ENCODE results near the gene HPSE2. TPM values are rescaled to one million over a fixed set of nuclear protein-coding genes. Genes with fewer than 3 reads are reported as not detected.

Gene HPSE2
- total and polyA plus RNA-seq, 3 experiments from 2014 or later = 0.07 to 1.2 TPM; not detected in 1

- ChIA-PET CTCF (no interaction called here), POLR2A (no interaction called here)
- Mint-ChIP-seq H3K4me3 (no peak overlapping the region), H3K4me1 (no peaks in the 10 kb centered on the region), H3K9me3 (no peaks in the 10 kb centered on the region), H3K36me3 (no peaks in the 10 kb centered on the region), H3K27ac (no peak overlapping the region), H3K27me3 (peaks cover 3 to 26% of the 10 kb centered on the region in 2 donors)
- no peak overlapping the region for H3K4me3 ChIP-seq (ENCODE audit: low read length)
- no peaks in the 10 kb centered on the region for H3K9me3 ChIP-seq (ENCODE audit: low read length)
- no peak overlapping the region for H3K27ac ChIP-seq (ENCODE audit: low read depth, low read length)
- H3K36me3 ChIP-seq (ENCODE audit: insufficient read depth, low read length) = no peaks in the 10 kb centered on the region
- no peaks in the 10 kb centered on the region for H3K27me3 ChIP-seq (ENCODE audit: insufficient read depth, low read length, poor library complexity, severe bottlenecking)
- H3K4me1 ChIP-seq (ENCODE audit: insufficient read depth, low read length) = no peaks in the 10 kb centered on the region
- DNase-seq = no peak
Measured at GRCh38 chr10:98587156-98587837, 648.4 kb downstream of the HPSE2 start.

GRCh38 chr10:98586096-98586495 is 649.6 kb downstream of the HPSE2 start:
- no peak overlapping the region for H3K27ac Mint-ChIP-seq
- CTCF ChIA-PET = no interaction called here
- H3K27ac ChIP-seq (ENCODE audit: low read depth, low read length) = no peak overlapping the region
- no peaks in the 10 kb centered on the region for H3K36me3 ChIP-seq (ENCODE audit: insufficient read depth, low read length)
- no peak for DNase-seq
- no peak overlapping the region for H3K4me3 Mint-ChIP-seq
- H3K27me3 ChIP-seq (ENCODE audit: insufficient read depth, low read length, poor library complexity, severe bottlenecking) = no peaks in the 10 kb centered on the region
- no peaks in the 10 kb centered on the region for H3K4me1 ChIP-seq (ENCODE audit: insufficient read depth, low read length)
- H3K4me1 Mint-ChIP-seq = no peaks in the 10 kb centered on the region
- H3K27me3 Mint-ChIP-seq = peaks cover 3 to 30% of the 10 kb centered on the region in 2 donors
- POLR2A ChIA-PET = no interaction called here
- no peaks in the 10 kb centered on the region for H3K36me3 Mint-ChIP-seq
- H3K9me3 ChIP-seq (ENCODE audit: low read length) = no peaks in the 10 kb centered on the region
- H3K4me3 ChIP-seq (ENCODE audit: low read length) = no peak overlapping the region
- no peaks in the 10 kb centered on the region for H3K9me3 Mint-ChIP-seq

- H3K36me3 Mint-ChIP-seq = no peaks in the 10 kb centered on the region
- Histone ChIP-seq H3K27me3 (ENCODE audit: insufficient read depth, low read length, poor library complexity, severe bottlenecking) (no peaks in the 10 kb centered on the region), H3K27ac (ENCODE audit: low read depth, low read length) (no peak overlapping the region), H3K4me1 (ENCODE audit: insufficient read depth, low read length) (no peaks in the 10 kb centered on the region), H3K4me3 (ENCODE audit: low read length) (no peak overlapping the region), H3K9me3 (ENCODE audit: low read length) (no peaks in the 10 kb centered on the region), H3K36me3 (ENCODE audit: insufficient read depth, low read length) (no peaks in the 10 kb centered on the region)
- H3K4me1 Mint-ChIP-seq = no peaks in the 10 kb centered on the region
- ChIA-PET CTCF (no interaction called here), POLR2A (no interaction called here)
- DNase-seq = no peak
- H3K27me3 Mint-ChIP-seq = peaks cover 7 to 37% of the 10 kb centered on the region in 2 donors
- no peak overlapping the region for H3K27ac Mint-ChIP-seq
- no peak overlapping the region for H3K4me3 Mint-ChIP-seq
- no peaks in the 10 kb centered on the region for H3K9me3 Mint-ChIP-seq
Measured at GRCh38 chr10:98582363-98582762, 653.3 kb downstream of the HPSE2 start.

- Histone ChIP-seq H3K27ac (ENCODE audit: low read depth, low read length) (no peak overlapping the region), H3K4me1 (ENCODE audit: insufficient read depth, low read length) (no peaks in the 10 kb centered on the region), H3K27me3 (ENCODE audit: insufficient read depth, low read length, poor library complexity, severe bottlenecking) (no peaks in the 10 kb centered on the region), H3K36me3 (ENCODE audit: insufficient read depth, low read length) (no peaks in the 10 kb centered on the region), H3K9me3 (ENCODE audit: low read length) (no peaks in the 10 kb centered on the region), H3K4me3 (ENCODE audit: low read length) (no peak overlapping the region)
- no peak for DNase-seq
- Mint-ChIP-seq H3K27ac (no peak overlapping the region), H3K4me1 (no peaks in the 10 kb centered on the region), H3K27me3 (peaks cover 7 to 23% of the 10 kb centered on the region in 2 donors), H3K4me3 (no peak overlapping the region), H3K36me3 (no peaks in the 10 kb centered on the region), H3K9me3 (peaks cover 0 to 2% (median 0%) of the 10 kb centered on the region in 5 donors)
- ChIA-PET POLR2A (no interaction called here), CTCF (no interaction called here)
Measured at GRCh38 chr10:98577578-98577977, 658.1 kb downstream of the HPSE2 start.

GRCh38 chr10:98577168-98577567 is 658.5 kb downstream of the HPSE2 start:
- no peaks in the 10 kb centered on the region for H3K9me3 ChIP-seq (ENCODE audit: low read length)
- Mint-ChIP-seq H3K4me1 (no peaks in the 10 kb centered on the region), H3K4me3 (no peak overlapping the region), H3K9me3 (peaks cover 0 to 2% (median 0%) of the 10 kb centered on the region in 5 donors), H3K27me3 (peaks cover 7 to 27% of the 10 kb centered on the region in 2 donors), H3K36me3 (no peaks in the 10 kb centered on the region), H3K27ac (no peak overlapping the region)
- H3K27me3 ChIP-seq (ENCODE audit: insufficient read depth, low read length, poor library complexity, severe bottlenecking) = no peaks in the 10 kb centered on the region
- H3K36me3 ChIP-seq (ENCODE audit: insufficient read depth, low read length) = no peaks in the 10 kb centered on the region
- H3K4me3 ChIP-seq (ENCODE audit: low read length) = no peak overlapping the region
- H3K4me1 ChIP-seq (ENCODE audit: insufficient read depth, low read length) = no peaks in the 10 kb centered on the region
- DNase-seq = no peak
- ChIA-PET CTCF (no interaction called here), POLR2A (no interaction called here)
- H3K27ac ChIP-seq (ENCODE audit: low read depth, low read length) = no peak overlapping the region

- Mint-ChIP-seq H3K27ac (no peak overlapping the region), H3K4me1 (no peaks in the 10 kb centered on the region), H3K36me3 (no peaks in the 10 kb centered on the region), H3K9me3 (peaks cover 0 to 2% (median 0%) of the 10 kb centered on the region in 5 donors), H3K4me3 (no peak overlapping the region), H3K27me3 (peaks cover 7 to 23% of the 10 kb centered on the region in 2 donors)
- ChIA-PET CTCF (no interaction called here), POLR2A (no interaction called here)
- no peak overlapping the region for H3K27ac ChIP-seq (ENCODE audit: low read depth, low read length)
- no peak overlapping the region for H3K4me3 ChIP-seq (ENCODE audit: low read length)
- no peaks in the 10 kb centered on the region for H3K9me3 ChIP-seq (ENCODE audit: low read length)
- no peaks in the 10 kb centered on the region for H3K27me3 ChIP-seq (ENCODE audit: insufficient read depth, low read length, poor library complexity, severe bottlenecking)
- H3K4me1 ChIP-seq (ENCODE audit: insufficient read depth, low read length) = no peaks in the 10 kb centered on the region
- DNase-seq = no peak
- H3K36me3 ChIP-seq (ENCODE audit: insufficient read depth, low read length) = no peaks in the 10 kb centered on the region
Measured at GRCh38 chr10:98576096-98576495, 659.6 kb downstream of the HPSE2 start.

- H3K4me1 Mint-ChIP-seq = no peaks in the 10 kb centered on the region
- no peaks in the 10 kb centered on the region for H3K4me1 ChIP-seq (ENCODE audit: insufficient read depth, low read length)
- peaks cover 0 to 2% (median 0%) of the 10 kb centered on the region in 5 donors for H3K9me3 Mint-ChIP-seq
- peaks cover 8 to 30% of the 10 kb centered on the region in 2 donors for H3K27me3 Mint-ChIP-seq
- H3K4me3 Mint-ChIP-seq = no peak overlapping the region
- H3K27ac ChIP-seq (ENCODE audit: low read depth, low read length) = no peak overlapping the region
- ChIA-PET CTCF (no interaction called here), POLR2A (no interaction called here)
- no peak for DNase-seq
- H3K4me3 ChIP-seq (ENCODE audit: low read length) = no peak overlapping the region
- H3K36me3 ChIP-seq (ENCODE audit: insufficient read depth, low read length) = no peaks in the 10 kb centered on the region
- no peaks in the 10 kb centered on the region for H3K27me3 ChIP-seq (ENCODE audit: insufficient read depth, low read length, poor library complexity, severe bottlenecking)
- H3K36me3 Mint-ChIP-seq = no peaks in the 10 kb centered on the region
- H3K9me3 ChIP-seq (ENCODE audit: low read length) = no peaks in the 10 kb centered on the region
- no peak overlapping the region for H3K27ac Mint-ChIP-seq
Measured at GRCh38 chr10:98572594-98572993, 663.1 kb downstream of the HPSE2 start.

- H3K4me3 Mint-ChIP-seq = no peak overlapping the region
- Histone ChIP-seq H3K9me3 (ENCODE audit: low read length) (no peaks in the 10 kb centered on the region), H3K4me3 (ENCODE audit: low read length) (no peak overlapping the region), H3K27ac (ENCODE audit: low read depth, low read length) (no peak overlapping the region), H3K27me3 (ENCODE audit: insufficient read depth, low read length, poor library complexity, severe bottlenecking) (no peaks in the 10 kb centered on the region), H3K36me3 (ENCODE audit: insufficient read depth, low read length) (no peaks in the 10 kb centered on the region), H3K4me1 (ENCODE audit: insufficient read depth, low read length) (no peaks in the 10 kb centered on the region)
- no peak for DNase-seq
- H3K27me3 Mint-ChIP-seq = peaks cover 10 to 23% of the 10 kb centered on the region in 2 donors
- H3K4me1 Mint-ChIP-seq = no peaks in the 10 kb centered on the region
- CTCF ChIA-PET = no interaction called here
- H3K36me3 Mint-ChIP-seq = no peaks in the 10 kb centered on the region
- H3K27ac Mint-ChIP-seq = no peak overlapping the region
- POLR2A ChIA-PET = no interaction called here
- no peaks in the 10 kb centered on the region for H3K9me3 Mint-ChIP-seq
Measured at GRCh38 chr10:98570834-98571233, 664.8 kb downstream of the HPSE2 start.
